NCI-H524 treated with DMSO at 0.1 percent for 48 hours (cell line): ENCODE data around the gene TNFRSF1A.
"Not testable (repeated sequence)": the region's sequence is repeated elsewhere in the genome, so short reads cannot be mapped to it uniquely, and the experiment has no call there.

ENCODE experiments used
- DNase-seq: peaks from one replicate; lab custom pipeline; 2025; lab: John Stamatoyannopoulos, UW

TNFRSF1A gene

DNA sequence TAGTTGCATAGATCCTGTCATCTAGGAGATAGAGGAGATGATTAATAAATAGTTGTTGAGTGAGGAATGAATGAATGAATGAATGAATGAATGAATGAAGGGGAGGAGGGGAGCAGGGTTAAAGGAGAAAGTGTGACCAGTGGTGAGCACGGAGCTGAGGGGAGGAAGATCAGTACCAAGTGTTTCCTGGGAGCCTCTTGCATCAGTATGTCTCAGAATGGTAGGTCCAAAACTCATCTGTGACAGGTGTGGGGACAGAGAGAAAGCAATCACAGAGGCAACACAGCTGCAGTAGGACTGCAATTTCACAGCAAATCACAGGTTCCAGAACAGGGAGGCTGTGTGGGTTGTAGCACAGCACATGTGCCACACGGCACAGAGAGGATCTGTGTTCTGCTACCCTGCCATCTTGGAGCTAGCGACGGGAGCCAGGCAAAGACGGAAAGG lies 14.5 kb upstream of the TNFRSF1A start:
- DNase-seq: no peak

DNA sequence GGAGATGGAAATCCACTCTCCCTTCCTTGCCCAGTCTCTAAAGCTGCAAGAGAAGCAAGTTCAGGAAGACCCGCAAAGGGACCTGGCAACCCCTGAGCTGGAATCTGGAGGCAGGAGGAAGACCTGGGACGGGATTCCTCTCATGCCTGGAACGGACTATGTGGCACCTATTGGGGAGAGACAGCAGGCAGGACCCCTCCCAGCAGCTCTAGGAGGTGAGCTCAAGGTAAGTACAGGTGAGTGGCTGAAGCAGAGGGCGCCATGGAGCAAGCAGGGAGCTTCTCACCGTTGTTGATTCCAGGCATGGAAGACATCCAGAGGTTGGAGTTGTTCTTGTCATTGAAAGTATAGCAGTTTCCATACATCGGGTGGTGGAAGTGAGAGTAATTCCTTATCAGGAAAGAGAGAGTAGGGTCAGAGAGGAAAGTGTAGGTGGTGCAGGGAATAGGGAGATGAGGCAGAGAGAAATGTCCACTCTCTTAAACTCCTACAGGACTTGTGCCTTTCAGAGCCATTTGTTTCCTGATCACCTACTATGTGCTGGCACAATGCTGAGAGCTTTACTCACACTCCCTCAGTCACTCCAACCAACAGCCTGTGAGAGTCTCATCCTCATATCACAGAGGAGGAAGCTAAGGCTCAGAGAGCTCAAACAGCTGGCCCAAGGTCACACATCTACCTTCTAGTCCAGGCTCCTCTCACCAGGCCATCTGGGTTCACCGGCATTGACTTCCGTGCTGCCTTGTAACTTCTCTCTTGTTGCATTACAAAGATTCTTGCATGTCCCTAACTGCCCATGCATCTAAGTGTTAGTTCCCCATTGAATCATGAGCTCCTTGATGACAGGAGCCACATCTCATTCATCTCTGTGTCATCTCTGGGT lies 13.9 kb upstream of the TNFRSF1A start:
- DNase-seq: no peak

DNA sequence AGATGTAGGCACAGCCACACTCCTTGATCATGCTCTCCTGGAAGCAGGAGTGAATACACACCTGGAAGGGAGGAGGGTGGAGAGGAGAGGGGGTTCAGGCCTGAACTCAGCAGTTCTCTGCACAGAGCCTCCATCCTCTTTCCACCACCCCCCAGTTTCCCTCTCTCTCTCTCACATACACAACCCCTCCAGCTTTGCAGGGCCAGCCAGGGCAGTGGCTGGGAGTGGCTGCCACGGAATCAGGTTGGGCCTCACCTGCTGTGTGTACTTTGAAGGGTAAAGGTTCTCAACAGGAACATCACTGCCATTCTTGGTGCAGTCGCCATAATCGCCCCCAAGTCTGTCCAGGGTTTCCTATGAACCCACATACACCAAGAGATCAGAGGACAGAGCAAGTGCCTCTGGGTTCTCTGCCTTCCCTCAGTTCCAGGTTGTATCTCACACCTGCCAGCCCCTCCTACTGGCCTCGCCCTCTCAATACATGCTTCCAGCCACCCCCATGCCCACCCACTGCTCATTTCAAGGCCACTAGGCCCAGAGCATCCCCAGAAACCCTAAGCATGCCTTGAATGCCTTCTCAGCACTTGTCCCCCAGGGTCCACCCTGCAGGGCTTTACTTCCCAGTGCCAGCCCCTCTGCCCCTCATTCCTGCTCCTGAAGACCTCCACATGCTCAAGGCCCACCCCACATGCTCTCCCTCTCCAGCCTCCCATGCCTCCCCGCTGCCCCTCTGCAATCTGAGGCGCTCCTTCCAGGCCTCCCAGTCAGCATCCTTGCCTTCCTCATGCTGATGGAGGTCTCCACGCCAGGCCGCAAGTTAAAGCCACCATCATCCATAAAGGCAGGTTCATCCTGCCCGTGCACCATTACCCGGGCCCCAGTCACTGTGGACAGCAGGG lies 12.9 kb upstream of the TNFRSF1A start:
- DNase-seq: no peak

- no peak for DNase-seq
Observed at GRCh38 chr12:6352193-6353173, 10.6 kb upstream of the TNFRSF1A start.

DNA sequence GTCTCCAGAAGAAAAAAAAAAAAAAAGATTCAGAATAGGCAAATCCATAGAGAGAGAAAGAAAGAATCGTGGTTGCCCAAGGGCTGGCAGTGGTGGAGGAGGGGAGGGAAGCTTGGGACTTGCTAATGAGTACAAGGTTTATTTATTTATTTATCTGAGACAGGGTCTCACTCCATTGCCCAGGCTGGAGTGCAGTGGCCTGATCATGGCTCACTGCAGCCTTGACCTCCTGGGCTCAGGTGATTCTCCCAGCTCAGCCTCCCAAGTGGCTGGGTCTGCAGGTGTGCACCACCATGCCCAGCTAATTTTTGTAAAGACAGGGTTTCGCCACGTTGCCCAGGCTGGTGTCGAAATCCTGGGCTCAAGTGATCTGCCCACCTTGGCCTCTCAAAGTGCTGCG lies 9.7 kb upstream of the TNFRSF1A start:
- no peak for DNase-seq

DNA sequence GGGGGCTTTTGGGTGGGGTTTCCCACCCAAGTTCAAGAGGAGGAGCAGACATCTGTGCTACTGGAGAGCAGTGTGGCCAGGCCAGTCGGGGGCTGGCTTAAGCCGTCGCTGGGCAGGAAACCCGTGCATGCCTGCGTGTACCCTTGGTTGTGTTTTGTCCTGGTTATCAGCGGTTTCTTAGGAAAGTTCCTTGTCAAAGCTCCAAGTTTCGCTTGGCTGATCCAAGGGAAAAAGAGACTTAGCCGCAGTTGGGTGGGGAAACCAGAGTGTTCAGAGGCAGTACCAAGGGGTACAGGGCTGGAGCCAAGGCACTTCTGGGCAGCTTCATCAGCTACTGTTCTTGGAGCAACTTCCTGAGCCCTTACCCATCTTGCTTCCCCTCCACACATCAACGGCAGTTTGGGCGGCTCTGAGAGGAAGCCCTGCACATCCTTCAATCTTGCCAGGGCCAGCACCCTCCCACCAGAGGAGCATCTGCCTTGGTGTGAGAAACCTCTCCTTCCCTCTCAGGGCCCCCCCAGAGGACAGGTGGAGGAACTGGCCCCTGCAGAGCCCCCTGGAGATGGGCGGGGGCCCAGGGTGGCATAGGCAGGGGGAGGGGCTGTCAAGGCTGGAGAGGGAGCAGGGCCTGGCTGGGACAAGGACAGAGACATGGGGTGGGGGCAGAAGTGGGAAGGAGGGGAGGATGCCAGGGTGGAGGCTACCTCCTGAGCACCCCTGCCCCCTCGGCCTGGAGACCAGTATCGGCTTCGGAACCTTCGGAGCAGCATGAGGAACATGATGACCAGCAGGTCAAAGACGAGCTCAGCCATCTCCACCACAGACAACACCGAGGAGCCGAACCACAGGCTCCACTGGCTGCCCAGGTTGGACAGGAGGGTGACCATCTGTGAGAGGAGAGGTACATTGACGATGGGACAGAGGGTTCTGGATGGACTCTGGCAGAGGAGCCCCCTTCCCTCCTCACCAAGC lies 5.8 kb upstream of the TNFRSF1A start:
- no peak for DNase-seq

DNA sequence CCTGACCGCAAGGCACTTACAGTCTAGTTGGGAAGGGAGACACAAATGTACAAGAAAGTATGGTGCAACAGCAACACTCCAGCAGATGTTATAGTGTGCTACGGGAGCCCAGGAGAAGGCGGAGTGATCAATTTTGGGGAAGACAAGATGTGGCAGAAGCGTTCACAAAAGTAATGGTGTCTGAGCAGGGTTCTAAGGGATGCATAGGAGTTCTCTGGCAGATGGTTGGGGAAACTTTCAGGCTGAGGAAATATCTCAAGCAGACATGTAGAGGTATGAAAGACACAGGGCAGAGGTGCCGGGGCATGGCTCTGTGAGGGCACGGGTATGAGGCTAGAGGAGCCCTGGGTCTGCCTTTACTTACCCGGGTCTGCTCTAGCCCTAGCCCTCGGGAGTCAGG lies 5.1 kb upstream of the TNFRSF1A start:
- no peak for DNase-seq

GRCh38 chr12:6346235-6346832 lies 4.5 kb upstream of the TNFRSF1A start:
- DNase-seq: no peak

GRCh38 chr12:6345319-6346091 lies 3.6 kb upstream of the TNFRSF1A start:
- no peak for DNase-seq

DNA sequence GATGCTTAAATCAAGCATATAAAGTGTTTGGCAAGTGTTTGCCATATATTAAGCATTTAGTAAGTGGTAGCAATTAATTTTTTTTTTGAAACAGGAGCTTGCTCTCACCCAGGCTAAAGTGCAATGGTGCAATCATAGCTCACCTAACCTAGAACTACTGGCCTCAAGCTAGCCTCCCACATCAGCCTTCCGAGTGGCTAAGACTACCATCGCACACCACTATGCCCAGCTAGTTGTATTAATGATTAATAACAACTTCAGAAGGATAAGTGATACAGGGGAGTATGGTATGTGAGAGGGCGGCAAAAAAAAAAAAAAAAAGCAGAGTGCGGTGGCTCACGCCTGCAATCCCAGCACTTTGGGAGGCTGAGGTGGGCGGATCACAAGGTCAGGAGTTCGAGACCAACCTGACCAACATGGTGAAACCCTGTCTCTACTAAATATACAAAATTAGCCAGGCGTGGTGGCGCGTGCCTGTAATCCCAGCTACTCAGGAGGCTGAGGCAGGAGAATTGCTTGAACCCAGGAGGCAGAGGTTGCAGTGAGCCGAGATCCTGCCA lies 2.3 kb upstream of the TNFRSF1A start:
- DNase-seq: not testable (repeated sequence)

DNA sequence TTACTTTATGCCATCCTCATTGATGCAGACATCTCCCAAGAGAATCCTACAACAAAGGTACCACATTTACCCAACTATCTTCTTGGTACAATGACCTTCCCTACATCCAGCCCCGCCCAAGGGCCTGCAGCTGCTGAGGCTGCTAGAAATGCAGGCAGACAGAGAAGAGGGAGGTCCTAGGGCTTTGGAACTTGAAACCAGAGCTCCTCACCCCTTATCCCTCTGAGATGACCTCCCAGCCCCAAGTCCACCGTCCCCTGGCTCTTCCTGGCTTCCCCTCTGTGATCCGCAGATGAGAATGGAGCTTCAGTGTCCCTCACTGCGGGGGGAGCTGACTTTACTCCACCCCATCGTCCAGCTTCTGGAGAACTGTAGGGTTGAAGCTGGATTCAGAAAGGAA lies 1.6 kb upstream of the TNFRSF1A start:
- DNase-seq: no peak

GRCh38 chr12:6342140-6342889 lies 439 bp upstream of the TNFRSF1A start:
- DNase-seq: no peak

GRCh38 chr12:6340745-6341416 lies 995 bp downstream of the TNFRSF1A start:
- no peak for DNase-seq

DNA sequence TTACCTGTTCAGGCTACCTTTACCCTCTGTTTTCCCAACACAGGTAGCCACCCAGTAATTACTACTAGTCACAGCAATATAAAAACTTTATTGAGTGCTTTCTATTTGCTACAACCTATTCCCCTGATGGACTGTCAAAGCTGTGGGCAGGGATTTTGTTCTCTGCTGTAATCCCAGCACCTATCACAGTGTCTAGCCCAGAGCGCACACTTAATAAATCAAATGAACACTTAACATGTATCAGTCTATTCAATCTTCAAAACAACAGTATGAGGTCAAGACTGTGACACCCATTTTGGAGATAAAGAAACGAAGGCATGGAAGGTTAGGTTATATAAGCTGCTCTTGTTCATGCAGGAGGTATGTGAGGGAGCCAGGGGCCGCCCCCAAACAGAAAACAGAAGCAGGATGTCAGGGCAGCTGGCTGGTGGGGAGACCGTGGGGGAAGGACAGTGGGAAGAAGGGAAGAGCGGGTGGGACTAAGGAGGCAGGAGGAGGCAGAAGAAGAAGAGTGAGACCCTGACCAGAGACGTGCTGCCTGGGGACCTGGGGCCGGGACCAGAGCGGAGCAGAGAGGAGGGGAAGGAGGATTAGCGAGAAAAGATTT lies 1.7 kb downstream of the TNFRSF1A start:
- no peak for DNase-seq

GRCh38 chr12:6338955-6339354 lies 2.9 kb downstream of the TNFRSF1A start:
- no peak for DNase-seq

DNA sequence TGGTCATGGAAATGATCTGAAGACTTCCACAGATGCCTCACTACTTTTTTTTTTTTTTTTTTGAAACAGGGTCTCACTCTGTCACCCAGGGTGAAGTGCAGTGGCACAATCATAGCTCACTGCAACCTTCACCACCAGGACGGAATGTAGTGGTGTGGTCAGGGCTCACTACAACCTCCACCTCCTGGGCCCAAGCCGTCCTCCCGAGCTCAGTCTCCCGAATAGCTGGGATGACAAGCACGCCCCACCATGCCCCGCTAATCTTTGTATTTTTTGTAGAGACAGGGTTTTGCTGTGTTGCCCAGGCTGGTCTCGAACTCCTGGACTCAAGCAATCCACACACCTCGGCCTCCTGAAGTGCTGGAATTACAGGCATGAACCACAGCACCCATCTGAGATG lies 3.3 kb downstream of the TNFRSF1A start:
- not testable (repeated sequence) for DNase-seq

DNA sequence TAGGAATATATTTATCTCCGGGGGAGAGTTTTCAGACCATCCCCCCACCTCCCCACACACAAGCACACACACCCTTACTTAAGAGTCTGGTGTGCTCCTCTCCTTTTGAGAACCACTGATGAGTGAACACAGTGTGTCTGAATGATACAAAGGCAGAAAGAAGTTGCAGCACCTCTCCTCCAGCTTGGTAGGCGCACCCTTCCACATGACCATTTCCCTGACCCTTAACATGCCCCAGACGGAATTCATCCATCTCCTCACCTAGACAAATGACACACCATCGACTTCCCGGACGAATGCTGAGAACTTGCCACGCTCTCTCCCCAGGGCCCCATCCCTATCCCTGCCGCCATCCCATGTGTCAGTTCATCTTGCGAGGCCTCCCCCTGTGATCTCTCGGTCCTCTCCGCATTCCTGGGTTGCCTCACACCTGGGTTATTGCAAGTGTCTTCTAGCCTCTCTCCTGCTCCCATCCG lies 3.9 kb downstream of the TNFRSF1A start:
- DNase-seq: no peak
